C4-2B (cell line): ENCODE data around the gene CASR.
"Not testable (repeated sequence)": the region's sequence is repeated elsewhere in the genome, so short reads cannot be mapped to it uniquely, and the experiment has no call there.

Experiments used
- H3K27ac ChIP-seq: fragments of 450-650 bp; 2 replicates; pipeline ENCODE4 v1.5.1; 2017
- CTCF ChIP-seq: fragments of 450-650 bp; conservative IDR thresholded peaks from 2 replicates; pipeline ENCODE4 v1.5.1; 2017; ENCODE audit warnings: mild to moderate bottlenecking
- ZFX ChIP-seq: fragments of 450-650 bp; IDR thresholded peaks from 2 replicates; pipeline ENCODE4 v1.6.1; 2017

Gene CASR

GRCh38 chr3:122183521-122183892 is at the start of gene CASR:
TSS of gene CASR (plus strand) at chr3:122183668. CDS start at chr3:122254190, 70,522 bp downstream.
- H3K27ac ChIP-seq: no peak within 1 kb of the TSS
- TF ChIP-seq ZFX (no peak), CTCF (no peak)

- no peak for TF ChIP-seq CTCF
- TF ChIP-seq ZFX: no peak
- H3K27ac ChIP-seq: no peak overlapping the region
These were observed 37.0 kb upstream of the CASR start for GRCh38 chr3:122146466-122146865.

GRCh38 chr3:122148941-122149627 is 34.4 kb upstream of the CASR start:
- no peak for TF ChIP-seq ZFX
- no peak for TF ChIP-seq CTCF
- no peak overlapping the region for H3K27ac ChIP-seq

GRCh38 chr3:122151480-122151879 is 32.0 kb upstream of the CASR start:
- TF ChIP-seq ZFX: no peak
- TF ChIP-seq CTCF: no peak
- H3K27ac ChIP-seq: no peak overlapping the region

GRCh38 chr3:122164983-122165382 is 18.5 kb upstream of the CASR start:
- H3K27ac ChIP-seq: not testable (repeated sequence)

GRCh38 chr3:122167630-122168029 is 15.8 kb upstream of the CASR start:
- H3K27ac ChIP-seq: no peak overlapping the region
- TF ChIP-seq CTCF (no peak), ZFX (no peak)

GRCh38 chr3:122168044-122168443 is 15.4 kb upstream of the CASR start:
- TF ChIP-seq CTCF (no peak), ZFX (no peak)

GRCh38 chr3:122169911-122170310 is 13.6 kb upstream of the CASR start:
- TF ChIP-seq ZFX (no peak), CTCF (no peak)
- no peak overlapping the region for H3K27ac ChIP-seq

More at GRCh38 chr3:122168044-122168443, 15.4 kb upstream of the CASR start:
- H3K27ac ChIP-seq: no peak overlapping the region

GRCh38 chr3:122171361-122171760 is 12.1 kb upstream of the CASR start:
- not testable (repeated sequence) for H3K27ac ChIP-seq
